Neural crest cell (in vitro differentiated cells): ENCODE results near the gene ZNF501. TPM values are rescaled to one million over a fixed set of nuclear protein-coding genes. Genes with fewer than 3 reads are reported as not detected.

Experiments
- DNase-seq: peaks from one replicate; pipeline ENCODE4 v3.0.0; 2021; ENCODE audit warnings: low read depth, mixed read lengths, low spot score
- H3K27ac Mint-ChIP-seq: one replicate; pipeline ENCODE4 v1.8.0; 2021; ENCODE audit warnings: mild to moderate bottlenecking, mixed read lengths; ENCODE audit not compliant: unreplicated experiment
- H3K27me3 Mint-ChIP-seq: 2 replicates; pipeline ENCODE4 v1.8.0; 2021; ENCODE audit warnings: low read depth, mild to moderate bottlenecking, mixed read lengths
- H3K36me3 Mint-ChIP-seq: 2 replicates; pipeline ENCODE4 v1.8.0; 2021; ENCODE audit warnings: low read depth, mild to moderate bottlenecking, mixed read lengths
- H3K4me1 Mint-ChIP-seq: 2 replicates; pipeline ENCODE4 v1.8.0; 2021; ENCODE audit warnings: mixed read lengths
- H3K4me3 Mint-ChIP-seq: one replicate; pipeline ENCODE4 v1.8.0; 2021; ENCODE audit warnings: mild to moderate bottlenecking, mixed read lengths
- H3K9me3 Mint-ChIP-seq: 2 replicates; pipeline ENCODE4 v1.8.0; 2021; ENCODE audit warnings: mixed read lengths
- total RNA-seq: library from RNA; stranded (reverse); gene quantifications from 2 replicates; pipeline ENCODE4 v1.2.1, GENCODE V29; 2021
- TF ChIP-seq, protein P1 (sequence below): fragments of 200-600 bp; sonication (generic); conservative IDR thresholded peaks from 2 replicates; pipeline ENCODE4 v1.5.0; 2021; ENCODE audit warnings: antibody characterized with exemption, mild to moderate bottlenecking

The ZNF501 gene
- total RNA-seq, 1 donor from 2014 or later: 5.3 TPM

DNA sequence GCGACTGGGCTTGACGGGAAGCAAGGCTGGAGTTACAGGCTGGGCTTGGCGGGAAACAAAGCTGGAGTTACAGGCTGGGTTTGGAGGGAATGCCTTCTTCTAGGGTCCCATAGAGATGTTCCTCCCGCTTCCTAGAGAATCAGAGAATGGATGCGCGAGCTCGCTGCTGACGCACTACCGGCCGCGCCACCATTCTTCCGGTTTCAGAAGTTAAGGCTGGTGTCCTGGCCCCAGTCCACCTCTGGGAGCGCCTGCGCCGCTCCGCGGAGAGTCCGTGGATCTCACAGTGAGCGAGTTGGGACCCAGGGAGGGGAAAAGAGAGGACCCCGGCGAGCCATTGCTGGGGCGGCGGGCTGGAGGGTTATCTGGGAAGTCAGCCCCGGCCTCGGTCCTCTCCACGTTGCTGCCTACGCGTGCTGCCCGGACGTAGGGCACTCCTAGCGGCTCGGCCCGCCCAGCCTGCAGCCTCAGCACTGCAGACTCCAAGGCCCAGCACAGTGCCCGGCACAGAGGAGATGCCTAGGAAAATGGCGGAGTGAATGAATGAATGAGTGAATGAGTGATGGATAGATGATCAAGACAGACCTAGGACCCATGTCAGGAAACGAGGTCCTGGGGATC, 16.9 kb upstream of the ZNF501 start, which contains the start of gene ZNF502:
ZNF502 (plus strand) TSS at position 206 of the 621 bp plus-strand sequence. CDS start 7,602 bp downstream, outside the sequence.
- DNase-seq: no peak
- no peak within 1 kb of the TSS for H3K4me3 Mint-ChIP-seq
- H3K9me3 Mint-ChIP-seq: peaks cover 33% of the 10 kb centered on the region
- TF ChIP-seq, protein P1, sequence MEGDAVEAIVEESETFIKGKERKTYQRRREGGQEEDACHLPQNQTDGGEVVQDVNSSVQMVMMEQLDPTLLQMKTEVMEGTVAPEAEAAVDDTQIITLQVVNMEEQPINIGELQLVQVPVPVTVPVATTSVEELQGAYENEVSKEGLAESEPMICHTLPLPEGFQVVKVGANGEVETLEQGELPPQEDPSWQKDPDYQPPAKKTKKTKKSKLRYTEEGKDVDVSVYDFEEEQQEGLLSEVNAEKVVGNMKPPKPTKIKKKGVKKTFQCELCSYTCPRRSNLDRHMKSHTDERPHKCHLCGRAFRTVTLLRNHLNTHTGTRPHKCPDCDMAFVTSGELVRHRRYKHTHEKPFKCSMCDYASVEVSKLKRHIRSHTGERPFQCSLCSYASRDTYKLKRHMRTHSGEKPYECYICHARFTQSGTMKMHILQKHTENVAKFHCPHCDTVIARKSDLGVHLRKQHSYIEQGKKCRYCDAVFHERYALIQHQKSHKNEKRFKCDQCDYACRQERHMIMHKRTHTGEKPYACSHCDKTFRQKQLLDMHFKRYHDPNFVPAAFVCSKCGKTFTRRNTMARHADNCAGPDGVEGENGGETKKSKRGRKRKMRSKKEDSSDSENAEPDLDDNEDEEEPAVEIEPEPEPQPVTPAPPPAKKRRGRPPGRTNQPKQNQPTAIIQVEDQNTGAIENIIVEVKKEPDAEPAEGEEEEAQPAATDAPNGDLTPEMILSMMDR: no peak
- no peaks in the 10 kb centered on the region for H3K4me1 Mint-ChIP-seq
- H3K27me3 Mint-ChIP-seq: peaks cover 3% of the 10 kb centered on the region
- no peak within 1 kb of the TSS for H3K27ac Mint-ChIP-seq
- H3K36me3 Mint-ChIP-seq: peaks cover 2% of the 10 kb centered on the region

DNA sequence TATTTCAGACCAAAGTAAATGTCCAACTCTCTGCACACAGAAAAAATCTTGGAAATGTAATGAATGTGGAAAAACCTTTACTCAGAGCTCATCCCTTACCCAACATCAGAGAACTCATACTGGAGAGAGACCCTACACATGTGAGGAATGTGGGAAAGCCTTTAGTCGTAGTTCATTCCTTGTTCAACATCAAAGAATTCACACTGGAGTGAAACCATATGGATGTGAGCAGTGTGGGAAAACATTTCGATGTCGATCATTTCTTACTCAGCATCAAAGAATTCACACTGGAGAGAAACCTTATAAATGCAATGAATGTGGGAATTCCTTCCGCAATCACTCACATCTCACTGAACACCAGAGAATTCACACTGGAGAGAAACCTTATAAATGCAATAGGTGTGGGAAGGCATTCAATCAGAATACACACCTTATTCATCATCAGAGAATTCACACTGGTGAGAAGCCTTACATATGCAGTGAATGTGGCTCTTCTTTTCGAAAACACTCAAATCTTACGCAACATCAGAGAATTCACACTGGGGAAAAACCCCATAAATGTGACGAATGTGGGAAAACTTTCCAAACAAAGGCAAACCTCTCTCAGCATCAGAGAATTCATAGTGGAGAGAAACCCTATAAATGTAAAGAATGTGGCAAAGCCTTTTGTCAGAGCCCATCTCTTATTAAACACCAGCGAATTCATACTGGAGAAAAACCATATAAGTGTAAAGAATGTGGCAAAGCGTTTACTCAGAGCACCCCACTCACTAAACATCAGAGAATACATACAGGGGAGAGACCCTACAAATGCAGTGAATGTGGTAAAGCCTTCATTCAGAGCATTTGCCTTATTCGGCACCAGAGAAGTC, 8.0 kb upstream of the ZNF501 start:
- Mint-ChIP-seq H3K9me3 (peaks cover 44% of the 10 kb centered on the region), H3K4me1 (no peaks in the 10 kb centered on the region), H3K27me3 (no peaks in the 10 kb centered on the region), H3K4me3 (no peak overlapping the region), H3K36me3 (peaks cover 26% of the 10 kb centered on the region), H3K27ac (no peak overlapping the region)
- TF ChIP-seq, protein P1: no peak
- DNase-seq: no peak

DNA sequence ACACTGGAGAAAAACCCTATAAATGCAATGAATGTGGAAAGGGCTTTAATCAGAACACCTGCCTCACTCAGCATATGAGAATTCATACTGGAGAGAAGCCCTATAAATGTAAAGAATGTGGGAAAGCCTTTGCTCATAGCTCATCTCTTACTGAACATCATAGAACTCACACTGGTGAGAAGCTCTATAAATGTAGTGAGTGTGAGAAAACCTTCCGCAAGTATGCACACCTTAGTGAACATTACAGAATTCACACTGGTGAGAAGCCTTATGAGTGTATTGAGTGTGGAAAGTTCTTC, 7.4 kb upstream of the ZNF501 start:
- no peak overlapping the region for H3K4me3 Mint-ChIP-seq
- H3K4me1 Mint-ChIP-seq: no peaks in the 10 kb centered on the region
- H3K27me3 Mint-ChIP-seq: no peaks in the 10 kb centered on the region
- TF ChIP-seq, protein P1: no peak
- DNase-seq: no peak
- H3K27ac Mint-ChIP-seq: no peak overlapping the region
- peaks cover 26% of the 10 kb centered on the region for H3K36me3 Mint-ChIP-seq
- peaks cover 41% of the 10 kb centered on the region for H3K9me3 Mint-ChIP-seq

DNA sequence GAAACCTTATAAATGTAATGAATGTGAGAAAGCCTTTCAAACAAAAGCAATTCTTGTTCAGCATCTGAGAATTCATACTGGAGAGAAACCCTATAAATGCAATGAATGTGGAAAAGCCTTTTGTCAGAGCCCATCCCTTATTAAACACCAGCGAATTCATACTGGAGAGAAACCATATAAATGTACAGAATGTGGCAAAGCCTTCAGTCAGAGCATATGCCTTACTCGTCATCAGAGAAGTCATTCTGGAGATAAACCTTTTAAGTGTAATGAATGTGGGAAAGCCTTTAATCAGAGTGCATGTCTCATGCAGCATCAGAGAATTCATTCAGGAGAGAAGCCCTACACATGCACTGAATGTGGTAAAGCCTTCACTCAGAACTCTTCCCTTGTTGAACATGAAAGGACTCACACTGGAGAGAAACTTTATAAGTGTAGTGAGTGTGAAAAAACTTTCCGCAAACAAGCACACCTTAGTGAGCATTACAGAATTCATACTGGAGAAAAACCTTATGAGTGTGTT, 5.3 kb downstream of the ZNF501 start:
- no peak for DNase-seq
- TF ChIP-seq, protein P1: no peak
- H3K4me3 Mint-ChIP-seq: no peak overlapping the region
- H3K27me3 Mint-ChIP-seq: no peaks in the 10 kb centered on the region
- no peak overlapping the region for H3K27ac Mint-ChIP-seq
- H3K9me3 Mint-ChIP-seq: peaks cover 38% of the 10 kb centered on the region
- peaks cover 71% of the 10 kb centered on the region for H3K36me3 Mint-ChIP-seq
- H3K4me1 Mint-ChIP-seq: no peaks in the 10 kb centered on the region

DNA sequence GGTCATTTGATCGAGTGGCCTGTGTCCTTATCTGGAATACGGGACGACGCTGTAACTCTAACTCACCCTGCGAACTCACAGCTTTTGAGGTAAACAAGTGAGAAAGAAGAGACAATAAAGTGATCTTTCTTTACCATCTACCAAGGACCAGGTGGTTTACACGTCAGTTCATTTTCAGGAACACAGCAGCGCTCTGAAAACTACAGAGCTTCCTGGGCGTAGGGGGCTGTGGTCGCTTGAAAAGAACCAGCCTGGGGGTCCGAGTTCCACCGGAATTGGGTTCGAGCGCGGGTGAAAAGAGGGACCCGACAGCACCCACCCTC, 31.6 kb downstream of the ZNF501 start:
- peaks cover 65% of the 10 kb centered on the region for H3K36me3 Mint-ChIP-seq
- no peak for DNase-seq

More for the DNA sequence above, 31.6 kb downstream of the ZNF501 start:
- Mint-ChIP-seq H3K4me3 (peak overlapping the region; percentile 93), H3K27me3 (no peaks in the 10 kb centered on the region), H3K27ac (peak overlapping the region; percentile 98), H3K9me3 (peaks cover 25% of the 10 kb centered on the region), H3K4me1 (peaks cover 23% of the 10 kb centered on the region)
- TF ChIP-seq, protein P1: no peak
